Liver (tissue), 3 donors: ENCODE measurements around the gene SNX13.

Experiments used
- EGR1 ChIP-seq, 2 donors: IDR thresholded peaks; 2 replicates each; pipeline ENCODE4 v1.6.1; 2016 to 2018; ENCODE audit warnings: antibody characterized with exemption in 2 of 2, low read depth in 2 of 2
- FOXA1 ChIP-seq: IDR thresholded peaks from 2 replicates; pipeline ENCODE4 v1.6.1; 2016; ENCODE audit warnings: antibody characterized with exemption
- NR2F2 ChIP-seq: IDR thresholded peaks from 2 replicates; pipeline ENCODE4 v1.6.1; 2016; ENCODE audit warnings: antibody characterized with exemption
- RAD21 ChIP-seq, 2 donors: IDR thresholded peaks; 2 replicates each; pipeline ENCODE4 v1.6.1; 2016; ENCODE audit warnings: antibody characterized with exemption in 2 of 2, mild to moderate bottlenecking in 2 of 2
- RXRA ChIP-seq, 2 donors: IDR thresholded peaks; 2 replicates each; pipeline ENCODE4 v1.6.1; 2017 to 2018; ENCODE audit warnings: antibody characterized with exemption in 2 of 2, mild to moderate bottlenecking in 1 of 2
- SP1 ChIP-seq: IDR thresholded peaks from 2 replicates; pipeline ENCODE4 v1.6.1; 2018; ENCODE audit warnings: antibody characterized with exemption, mild to moderate bottlenecking
- TAF1 ChIP-seq: conservative IDR thresholded peaks from 2 replicates; pipeline ENCODE4 v1.6.1; 2016; ENCODE audit warnings: antibody characterized with exemption, mild to moderate bottlenecking
- YY1 ChIP-seq: IDR thresholded peaks from 2 replicates; pipeline ENCODE4 v1.6.1; 2016; ENCODE audit warnings: antibody characterized with exemption, mild to moderate bottlenecking
- TF ChIP-seq, protein P1 (sequence below): fragments of 150-350 bp; IDR thresholded peaks from 2 replicates; pipeline ENCODE4 v1.5.1; 2017; ENCODE audit warnings: improper control_type of control experiment, low read depth, low read length; ENCODE audit not compliant: missing input control
- TF ChIP-seq, protein P2 (sequence below): IDR thresholded peaks from 2 replicates; pipeline ENCODE4 v1.6.1; 2016; ENCODE audit warnings: antibody characterized with exemption
- TF ChIP-seq, protein P3 (sequence below): IDR thresholded peaks from 2 replicates; pipeline ENCODE4 v1.6.1; 2016; ENCODE audit warnings: antibody characterized with exemption
- donor health status: healthy.
- donor health status: healthy.

DNA sequence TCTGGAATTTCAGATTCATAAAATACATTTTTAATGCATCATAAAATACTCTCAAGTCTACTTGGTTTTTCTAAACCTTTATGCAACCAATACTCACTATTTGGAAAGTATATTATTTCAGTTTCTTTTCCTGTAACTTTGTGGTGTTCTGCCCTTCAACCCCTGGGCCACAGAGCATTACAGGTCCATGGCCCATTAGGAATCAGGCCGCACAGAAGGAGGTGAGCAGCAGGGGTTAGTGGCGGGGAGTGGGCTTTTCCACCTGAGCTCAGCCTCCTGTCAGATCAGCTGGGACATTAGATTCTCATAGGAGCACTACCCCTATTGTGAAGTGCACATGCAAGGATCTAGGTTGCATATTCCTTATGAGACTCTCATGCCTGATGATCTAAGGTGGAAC is 9.7 kb downstream of the SNX13 start:
- TF ChIP-seq EGR1 (IDR thresholded peaks at IDR 0.05; ENCODE audit: low read depth in 2 of 2) = no peak
- TF ChIP-seq, protein P1, sequence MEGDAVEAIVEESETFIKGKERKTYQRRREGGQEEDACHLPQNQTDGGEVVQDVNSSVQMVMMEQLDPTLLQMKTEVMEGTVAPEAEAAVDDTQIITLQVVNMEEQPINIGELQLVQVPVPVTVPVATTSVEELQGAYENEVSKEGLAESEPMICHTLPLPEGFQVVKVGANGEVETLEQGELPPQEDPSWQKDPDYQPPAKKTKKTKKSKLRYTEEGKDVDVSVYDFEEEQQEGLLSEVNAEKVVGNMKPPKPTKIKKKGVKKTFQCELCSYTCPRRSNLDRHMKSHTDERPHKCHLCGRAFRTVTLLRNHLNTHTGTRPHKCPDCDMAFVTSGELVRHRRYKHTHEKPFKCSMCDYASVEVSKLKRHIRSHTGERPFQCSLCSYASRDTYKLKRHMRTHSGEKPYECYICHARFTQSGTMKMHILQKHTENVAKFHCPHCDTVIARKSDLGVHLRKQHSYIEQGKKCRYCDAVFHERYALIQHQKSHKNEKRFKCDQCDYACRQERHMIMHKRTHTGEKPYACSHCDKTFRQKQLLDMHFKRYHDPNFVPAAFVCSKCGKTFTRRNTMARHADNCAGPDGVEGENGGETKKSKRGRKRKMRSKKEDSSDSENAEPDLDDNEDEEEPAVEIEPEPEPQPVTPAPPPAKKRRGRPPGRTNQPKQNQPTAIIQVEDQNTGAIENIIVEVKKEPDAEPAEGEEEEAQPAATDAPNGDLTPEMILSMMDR = no peak
- no peak for TF ChIP-seq SP1
- TF ChIP-seq RXRA (IDR thresholded peaks at IDR 0.05) = no peak
- TF ChIP-seq, protein P2, sequence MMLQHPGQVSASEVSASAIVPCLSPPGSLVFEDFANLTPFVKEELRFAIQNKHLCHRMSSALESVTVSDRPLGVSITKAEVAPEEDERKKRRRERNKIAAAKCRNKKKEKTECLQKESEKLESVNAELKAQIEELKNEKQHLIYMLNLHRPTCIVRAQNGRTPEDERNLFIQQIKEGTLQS = no peak
- TF ChIP-seq TAF1 = no peak
- no peak for TF ChIP-seq YY1
- TF ChIP-seq FOXA1 = no peak
- no peak for TF ChIP-seq NR2F2
- TF ChIP-seq, protein P3, sequence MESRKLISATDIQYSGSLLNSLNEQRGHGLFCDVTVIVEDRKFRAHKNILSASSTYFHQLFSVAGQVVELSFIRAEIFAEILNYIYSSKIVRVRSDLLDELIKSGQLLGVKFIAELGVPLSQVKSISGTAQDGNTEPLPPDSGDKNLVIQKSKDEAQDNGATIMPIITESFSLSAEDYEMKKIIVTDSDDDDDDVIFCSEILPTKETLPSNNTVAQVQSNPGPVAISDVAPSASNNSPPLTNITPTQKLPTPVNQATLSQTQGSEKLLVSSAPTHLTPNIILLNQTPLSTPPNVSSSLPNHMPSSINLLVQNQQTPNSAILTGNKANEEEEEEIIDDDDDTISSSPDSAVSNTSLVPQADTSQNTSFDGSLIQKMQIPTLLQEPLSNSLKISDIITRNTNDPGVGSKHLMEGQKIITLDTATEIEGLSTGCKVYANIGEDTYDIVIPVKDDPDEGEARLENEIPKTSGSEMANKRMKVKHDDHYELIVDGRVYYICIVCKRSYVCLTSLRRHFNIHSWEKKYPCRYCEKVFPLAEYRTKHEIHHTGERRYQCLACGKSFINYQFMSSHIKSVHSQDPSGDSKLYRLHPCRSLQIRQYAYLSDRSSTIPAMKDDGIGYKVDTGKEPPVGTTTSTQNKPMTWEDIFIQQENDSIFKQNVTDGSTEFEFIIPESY = no peak
- no peak for TF ChIP-seq RAD21 (IDR thresholded peaks at IDR 0.05)
